GM12872 (cell line): Measurements from ENCODE around the gene SELENOM.

Source experiments
- TF ChIP-seq, protein P1 (sequence below): IDR thresholded peaks from 3 replicates; pipeline ENCODE4 v1.5.1; 2011; ENCODE audit warnings: low read depth, mild to moderate bottlenecking, low read length, moderate library complexity; ENCODE audit not compliant: insufficient read depth

The SELENOM gene, protein sequence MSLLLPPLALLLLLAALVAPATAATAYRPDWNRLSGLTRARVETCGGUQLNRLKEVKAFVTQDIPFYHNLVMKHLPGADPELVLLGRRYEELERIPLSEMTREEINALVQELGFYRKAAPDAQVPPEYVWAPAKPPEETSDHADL

DNA sequence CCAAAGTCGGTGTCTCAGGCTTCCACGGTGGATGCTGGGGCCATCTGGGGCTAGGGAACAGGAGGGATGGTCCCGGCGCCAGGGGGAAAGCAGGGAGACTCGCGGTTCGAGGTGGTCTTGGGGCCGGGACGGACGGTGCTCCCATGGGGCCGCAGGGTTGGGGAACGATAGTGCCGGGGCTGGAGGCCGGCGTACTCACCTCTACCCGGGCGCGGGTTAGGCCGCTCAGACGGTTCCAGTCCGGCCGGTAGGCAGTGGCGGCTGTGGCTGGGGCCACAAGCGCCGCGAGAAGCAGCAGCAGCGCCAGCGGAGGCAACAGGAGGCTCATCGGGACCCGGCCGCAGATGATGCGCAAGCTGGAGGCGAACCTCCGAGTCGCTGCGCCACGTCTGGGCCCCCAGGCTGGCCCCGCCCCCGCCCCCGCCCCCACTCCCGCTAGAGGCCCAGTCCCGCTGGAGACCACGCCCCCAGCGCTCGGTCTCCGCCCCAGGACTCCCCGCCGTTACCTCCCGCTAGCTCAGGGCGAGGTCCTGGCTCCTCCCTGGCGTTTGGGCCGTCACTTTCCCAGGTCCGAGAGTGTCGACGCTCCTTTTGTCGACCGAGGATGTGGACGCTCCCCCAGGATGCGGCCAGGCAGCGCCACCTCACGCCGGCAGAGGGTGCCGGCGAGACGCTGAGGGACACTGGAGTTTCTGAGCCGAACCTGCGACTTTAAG is at the start of gene SELENOM:
SELENOM (minus strand) TSS at position 391 of the 716 bp plus-strand sequence; CDS start at position 328, 63 bp downstream.
- TF ChIP-seq, protein P1, sequence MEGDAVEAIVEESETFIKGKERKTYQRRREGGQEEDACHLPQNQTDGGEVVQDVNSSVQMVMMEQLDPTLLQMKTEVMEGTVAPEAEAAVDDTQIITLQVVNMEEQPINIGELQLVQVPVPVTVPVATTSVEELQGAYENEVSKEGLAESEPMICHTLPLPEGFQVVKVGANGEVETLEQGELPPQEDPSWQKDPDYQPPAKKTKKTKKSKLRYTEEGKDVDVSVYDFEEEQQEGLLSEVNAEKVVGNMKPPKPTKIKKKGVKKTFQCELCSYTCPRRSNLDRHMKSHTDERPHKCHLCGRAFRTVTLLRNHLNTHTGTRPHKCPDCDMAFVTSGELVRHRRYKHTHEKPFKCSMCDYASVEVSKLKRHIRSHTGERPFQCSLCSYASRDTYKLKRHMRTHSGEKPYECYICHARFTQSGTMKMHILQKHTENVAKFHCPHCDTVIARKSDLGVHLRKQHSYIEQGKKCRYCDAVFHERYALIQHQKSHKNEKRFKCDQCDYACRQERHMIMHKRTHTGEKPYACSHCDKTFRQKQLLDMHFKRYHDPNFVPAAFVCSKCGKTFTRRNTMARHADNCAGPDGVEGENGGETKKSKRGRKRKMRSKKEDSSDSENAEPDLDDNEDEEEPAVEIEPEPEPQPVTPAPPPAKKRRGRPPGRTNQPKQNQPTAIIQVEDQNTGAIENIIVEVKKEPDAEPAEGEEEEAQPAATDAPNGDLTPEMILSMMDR, result peak; percentile 82

DNA sequence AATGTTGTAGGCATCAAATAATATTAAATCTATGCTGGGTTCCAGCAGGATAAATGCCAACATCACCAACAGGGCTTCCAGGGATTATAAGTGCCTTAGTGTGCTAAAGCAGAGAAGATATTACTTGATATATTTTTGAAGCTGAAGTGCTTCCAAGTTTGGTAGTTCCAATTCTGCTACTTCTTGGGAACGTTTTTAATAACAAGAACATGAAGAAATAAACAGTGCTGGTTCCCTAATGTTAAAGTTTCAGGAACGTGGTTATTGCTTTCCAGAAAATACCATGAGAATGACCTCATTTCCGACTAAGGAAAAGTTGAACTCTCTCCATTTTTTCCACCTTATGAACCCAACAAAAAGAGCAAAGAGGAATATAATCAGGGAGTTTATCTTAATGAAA is 48.1 kb upstream of the SELENOM start:
- TF ChIP-seq, protein P1, result no peak

DNA sequence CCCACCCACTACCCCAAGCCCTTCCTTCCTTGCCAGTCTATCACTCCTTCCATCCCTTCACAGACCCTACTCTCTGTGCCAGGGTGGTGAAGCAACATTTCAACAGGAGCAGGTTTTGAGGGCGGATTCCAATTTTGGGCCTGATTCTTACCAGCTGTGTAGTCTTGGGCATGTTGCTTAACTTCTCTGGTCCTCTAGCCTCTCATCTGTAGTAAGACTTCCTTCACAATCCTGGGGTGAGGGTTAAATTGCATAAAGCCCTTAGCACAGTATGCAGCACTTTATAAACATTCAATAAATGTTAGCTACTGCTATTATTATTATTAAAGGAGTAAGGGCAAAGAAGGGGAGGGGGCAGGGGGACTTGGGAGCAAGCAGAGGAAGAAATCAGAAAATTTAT is 47.6 kb upstream of the SELENOM start:
- TF ChIP-seq, protein P1, result no peak

DNA sequence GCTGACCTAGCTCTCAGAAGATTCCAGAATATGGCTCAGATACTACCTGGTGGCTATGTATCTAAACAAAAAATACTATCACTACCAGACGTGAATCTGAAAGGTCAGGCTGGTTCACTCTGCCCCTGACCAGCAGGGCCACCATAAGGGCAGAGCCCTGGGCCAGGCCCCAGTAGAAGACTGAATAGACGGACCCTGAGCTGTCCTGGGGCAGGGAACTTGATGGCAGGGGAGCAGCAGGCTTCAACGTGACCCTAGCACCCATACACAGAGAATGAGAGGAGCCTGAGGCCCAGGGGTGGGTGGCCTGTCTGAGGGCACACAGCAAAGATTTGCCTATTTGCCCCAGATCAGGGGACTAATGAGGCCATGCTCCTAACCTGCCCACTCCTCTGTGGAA is 46.0 kb upstream of the SELENOM start:
- TF ChIP-seq, protein P1, result no peak

DNA sequence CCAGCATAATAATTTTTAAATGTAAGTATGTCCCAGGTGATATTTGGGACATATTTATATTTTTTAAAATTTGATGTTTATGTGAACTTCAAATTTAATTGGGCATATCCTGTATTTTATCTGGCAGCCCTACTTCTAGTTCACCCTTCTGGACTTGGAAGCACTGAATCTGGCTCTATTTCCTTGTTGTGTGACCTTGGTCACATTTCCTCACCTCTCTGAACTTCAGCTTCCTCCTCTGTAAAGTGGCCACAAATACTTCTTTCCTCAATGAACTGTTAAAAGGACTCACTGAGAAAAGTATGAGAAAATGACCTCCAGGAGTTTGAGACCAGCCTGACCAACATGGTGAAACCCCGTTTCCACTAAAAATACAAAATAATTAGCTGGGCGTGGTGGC is 44.5 kb upstream of the SELENOM start:
- TF ChIP-seq, protein P1, result no peak

DNA sequence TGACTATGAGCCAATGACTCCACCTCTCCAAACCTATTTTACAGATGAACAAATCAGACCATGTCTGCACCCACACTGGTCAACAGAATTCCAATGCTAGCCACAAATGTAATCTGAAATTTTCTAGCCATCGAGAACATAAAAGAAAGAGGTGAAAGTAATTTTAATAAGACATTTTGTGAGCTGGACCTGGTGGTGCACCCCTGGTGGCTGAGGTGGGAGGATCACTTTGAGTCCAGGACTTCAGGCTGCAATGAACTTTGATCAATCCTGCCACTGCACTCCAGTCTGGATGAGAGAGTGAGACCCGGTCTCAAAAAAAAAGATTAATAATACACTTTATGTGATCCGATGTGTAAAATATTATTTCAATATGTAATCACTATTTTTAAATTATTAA is 43.2 kb upstream of the SELENOM start:
- TF ChIP-seq, protein P1, result peak; percentile 45

DNA sequence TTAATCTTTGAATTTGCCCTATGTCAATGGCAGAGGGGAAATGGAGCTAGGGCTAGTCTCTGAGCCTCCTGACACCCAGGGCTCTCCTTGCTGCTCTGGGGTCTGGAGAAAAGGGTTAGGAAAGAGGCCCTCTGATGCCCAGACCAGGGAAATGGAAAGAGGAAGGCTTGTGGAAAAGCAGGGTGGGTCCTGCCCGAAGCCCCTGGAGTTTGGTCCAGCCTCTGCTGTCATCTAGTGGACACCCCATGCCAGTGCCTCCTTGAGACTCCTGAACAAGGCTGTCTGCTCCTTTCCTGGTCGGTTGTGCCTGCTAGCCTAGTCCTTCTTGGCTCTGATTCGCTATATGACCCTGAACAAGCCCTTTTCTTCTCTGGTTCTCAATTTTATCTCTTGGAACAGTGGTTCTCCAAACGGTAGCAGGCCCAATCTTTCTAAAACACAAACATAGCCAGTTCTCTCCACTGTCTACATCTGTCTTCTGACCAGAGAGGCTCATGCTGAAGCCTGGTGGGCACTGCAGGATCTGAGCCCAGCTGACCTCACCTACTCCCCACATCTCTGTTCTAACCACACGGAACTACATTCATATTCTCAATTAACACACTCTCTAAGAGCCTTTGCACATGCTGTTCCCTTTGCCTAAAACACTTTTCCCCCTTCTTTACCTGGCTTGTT is 41.7 kb upstream of the SELENOM start:
- TF ChIP-seq, protein P1, result peak; percentile 99
